NOMO-1 (cell line): ENCODE data around the gene ANLN.
A peak's percentile ranks its signal among the peaks of the same experiment; 100 is the strongest.
"Not testable (repeated sequence)": the region's sequence is repeated elsewhere in the genome, so short reads cannot be mapped to it uniquely, and the experiment has no call there.

ENCODE experiments used
- DNase-seq, 2 experiments: peaks; one replicate each; lab custom pipeline; 2025; ENCODE audit not compliant: unreplicated experiment in 2 of 2; lab: John Stamatoyannopoulos, UW

The ANLN gene

GRCh38 chr7:36379831-36380504 is 9.7 kb upstream of the ANLN start:
- no peak for DNase-seq

GRCh38 chr7:36381056-36381455 is 8.6 kb upstream of the ANLN start:
- DNase-seq = no peak

- not testable (repeated sequence) for DNase-seq
Observed at GRCh38 chr7:36383284-36383683, 6.4 kb upstream of the ANLN start.

GRCh38 chr7:36385646-36386045 is 4.0 kb upstream of the ANLN start:
- DNase-seq = not testable (repeated sequence)

GRCh38 chr7:36387435-36388231 is 2.0 kb upstream of the ANLN start:
- no peak for DNase-seq

- no peak for DNase-seq
Observed at GRCh38 chr7:36388423-36388822, 1.2 kb upstream of the ANLN start.

- DNase-seq = peak; percentile 60 to 76
Observed at GRCh38 chr7:36390199-36391090, 783 bp downstream of the ANLN start.

GRCh38 chr7:36391436-36392198 is 2.0 kb downstream of the ANLN start:
- DNase-seq = peak; percentile 6 to 42

- no peak for DNase-seq
Observed at GRCh38 chr7:36393826-36394225, 4.2 kb downstream of the ANLN start.

- DNase-seq = no peak
Observed at GRCh38 chr7:36395171-36395894, 5.7 kb downstream of the ANLN start.

GRCh38 chr7:36396150-36396549 is 6.5 kb downstream of the ANLN start:
- no peak for DNase-seq

- peak; percentile 65 to 68 for DNase-seq
Observed at GRCh38 chr7:36400036-36400435, 10.4 kb downstream of the ANLN start.

GRCh38 chr7:36400606-36401005 is 10.9 kb downstream of the ANLN start:
- no peak for DNase-seq

- no peak for DNase-seq
Observed at GRCh38 chr7:36403452-36403851, 13.8 kb downstream of the ANLN start.

GRCh38 chr7:36404639-36405408 is 15.2 kb downstream of the ANLN start:
- DNase-seq = no peak

- no peak for DNase-seq
Observed at GRCh38 chr7:36405409-36405803, 15.7 kb downstream of the ANLN start.

GRCh38 chr7:36406156-36406555 is 16.5 kb downstream of the ANLN start:
- no peak for DNase-seq

- DNase-seq = no peak
Observed at GRCh38 chr7:36407636-36408550, 18.2 kb downstream of the ANLN start.
